NCI-H526 (cell line): ENCODE measurements around the gene DGKB.
"Not testable (repeated sequence)": the region's sequence is repeated elsewhere in the genome, so short reads cannot be mapped to it uniquely, and the experiment has no call there.

Source experiments
- DNase-seq, 2 experiments: peaks; one replicate each; lab custom pipeline; 2025; lab: John Stamatoyannopoulos, UW

DGKB gene

DNA sequence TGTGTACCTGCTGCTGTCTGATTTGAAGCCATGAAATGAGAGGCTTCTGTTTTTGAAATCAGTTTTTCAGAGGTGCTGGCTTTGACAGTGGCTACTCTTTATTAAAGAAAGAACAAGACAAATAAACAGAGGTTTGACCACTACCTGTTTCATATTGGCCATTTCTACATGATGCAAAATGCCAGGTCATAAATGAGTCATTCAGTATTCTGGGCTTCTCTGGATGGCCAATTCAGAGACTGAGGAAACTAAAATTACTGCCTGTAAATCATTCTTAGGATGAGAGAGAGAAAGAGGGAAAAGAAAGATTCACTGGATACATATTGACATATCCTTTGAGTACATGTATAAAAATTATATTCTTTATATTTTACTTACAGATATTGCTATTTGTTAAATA lies 609.8 kb downstream of the DGKB start:
- no peak for DNase-seq

GRCh38 chr7:14289957-14290356 lies 612.6 kb downstream of the DGKB start:
- DNase-seq, result no peak

GRCh38 chr7:14288701-14289100 lies 613.9 kb downstream of the DGKB start:
- DNase-seq, result no peak

- DNase-seq, result no peak
Observed at GRCh38 chr7:14287398-14287797, 615.2 kb downstream of the DGKB start.

- no peak for DNase-seq
Observed at GRCh38 chr7:14286036-14286435, 616.5 kb downstream of the DGKB start.

DNA sequence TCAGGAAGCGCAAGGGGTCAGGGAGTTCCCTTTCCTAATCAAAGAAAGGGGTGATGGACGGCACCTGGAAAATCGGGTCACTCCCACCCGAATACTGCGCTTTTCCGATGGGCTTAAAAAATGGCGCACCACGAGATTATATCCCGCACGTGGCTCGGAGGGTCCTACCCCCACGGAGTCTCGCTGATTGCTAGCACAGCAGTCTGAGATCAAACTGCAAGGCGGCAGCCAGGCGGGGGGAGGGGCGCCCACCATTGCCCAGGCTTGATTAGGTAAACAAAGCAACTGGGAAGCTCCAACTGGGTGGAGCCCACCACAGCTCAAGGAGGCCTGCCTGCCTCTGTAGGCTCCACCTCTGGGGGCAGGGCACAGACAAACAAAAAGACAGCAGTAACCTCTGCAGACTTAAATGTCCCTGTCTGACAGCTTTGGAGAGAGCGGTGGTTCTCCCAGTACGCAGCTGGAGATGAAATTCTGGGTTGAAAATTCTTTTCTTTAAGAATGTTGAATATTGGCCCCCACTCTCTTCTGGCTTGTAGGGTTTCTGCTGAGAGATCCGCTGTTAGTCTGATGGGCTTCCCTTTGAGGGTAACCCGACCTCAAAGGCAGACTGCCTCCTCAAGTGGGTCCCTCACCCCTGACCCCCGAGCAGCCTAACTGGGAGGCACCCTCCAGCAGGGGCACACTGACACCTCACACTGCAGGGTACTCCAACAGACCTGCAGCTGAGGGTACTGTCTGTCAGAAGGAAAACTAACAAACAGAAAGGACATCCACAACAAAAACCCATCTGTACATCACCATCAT lies 623.3 kb downstream of the DGKB start:
- not testable (repeated sequence) for DNase-seq

DNA sequence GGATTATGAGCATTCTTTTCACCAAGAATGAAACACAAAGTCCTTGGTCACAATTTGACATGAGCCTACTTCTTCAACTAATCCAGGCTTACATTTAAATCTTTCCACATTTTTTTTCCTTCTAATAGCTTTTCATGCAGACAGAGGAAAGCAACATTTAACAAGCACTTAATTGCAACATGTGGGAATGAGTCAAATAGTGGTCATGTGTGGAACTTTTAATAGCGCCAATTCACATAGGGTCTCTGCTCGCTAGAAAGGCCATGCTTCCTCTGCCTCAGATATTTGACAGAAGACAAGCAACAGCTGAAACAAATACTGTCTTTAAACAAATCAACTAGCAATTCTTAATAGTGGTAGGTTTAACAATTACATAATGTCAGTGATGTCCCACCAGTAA lies 627.2 kb downstream of the DGKB start:
- no peak for DNase-seq

- DNase-seq, result no peak
Observed at GRCh38 chr7:14271441-14271840, 631.1 kb downstream of the DGKB start.

- DNase-seq, result no peak
Observed at GRCh38 chr7:14270099-14270498, 632.5 kb downstream of the DGKB start.

DNA sequence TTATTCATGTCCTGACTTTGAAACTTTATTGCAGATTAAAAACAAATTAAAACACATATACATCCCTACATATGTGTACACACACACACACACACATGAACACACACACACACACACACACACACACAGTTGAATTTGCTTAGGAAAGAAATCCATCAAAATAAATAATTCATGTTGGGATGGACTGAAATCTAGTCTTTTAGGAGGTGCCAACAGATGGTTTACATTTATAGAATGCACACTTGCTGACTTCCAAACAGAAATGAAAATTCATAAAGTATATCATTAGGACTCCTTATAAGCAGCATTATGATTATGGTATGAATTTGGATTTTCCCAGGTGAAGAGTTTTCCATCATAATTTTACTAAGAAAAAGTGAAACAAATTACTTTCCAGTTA lies 642.5 kb downstream of the DGKB start:
- DNase-seq, result no peak

GRCh38 chr7:14258861-14259260 lies 643.7 kb downstream of the DGKB start:
- no peak for DNase-seq

- DNase-seq, result no peak
Observed at GRCh38 chr7:14258441-14258840, 644.1 kb downstream of the DGKB start.

GRCh38 chr7:14252458-14252857 lies 650.1 kb downstream of the DGKB start:
- DNase-seq, result no peak

DNA sequence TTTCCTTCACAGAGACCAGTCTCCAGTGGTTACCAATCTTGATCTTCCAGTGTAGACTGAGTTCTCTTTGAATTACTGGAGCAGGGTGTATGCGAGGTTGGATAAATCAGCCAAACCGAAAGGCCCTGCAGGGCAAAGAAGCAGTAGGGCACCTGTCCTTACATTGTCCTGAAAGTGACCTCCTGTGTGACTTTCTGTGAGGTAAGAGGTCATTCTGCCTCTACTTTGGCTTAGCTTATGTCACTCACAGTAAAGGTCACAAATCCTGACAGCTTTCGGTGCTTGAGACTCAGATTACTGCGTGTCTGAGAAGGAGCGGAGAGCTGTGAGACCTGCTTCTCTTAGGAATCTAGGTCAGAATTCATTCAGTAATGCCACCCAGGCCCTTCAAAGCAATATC lies 660.4 kb downstream of the DGKB start:
- no peak for DNase-seq

GRCh38 chr7:14236834-14237233 lies 665.7 kb downstream of the DGKB start:
- DNase-seq, result no peak

- DNase-seq, result no peak
Observed at GRCh38 chr7:14235056-14235455, 667.5 kb downstream of the DGKB start.

DNA sequence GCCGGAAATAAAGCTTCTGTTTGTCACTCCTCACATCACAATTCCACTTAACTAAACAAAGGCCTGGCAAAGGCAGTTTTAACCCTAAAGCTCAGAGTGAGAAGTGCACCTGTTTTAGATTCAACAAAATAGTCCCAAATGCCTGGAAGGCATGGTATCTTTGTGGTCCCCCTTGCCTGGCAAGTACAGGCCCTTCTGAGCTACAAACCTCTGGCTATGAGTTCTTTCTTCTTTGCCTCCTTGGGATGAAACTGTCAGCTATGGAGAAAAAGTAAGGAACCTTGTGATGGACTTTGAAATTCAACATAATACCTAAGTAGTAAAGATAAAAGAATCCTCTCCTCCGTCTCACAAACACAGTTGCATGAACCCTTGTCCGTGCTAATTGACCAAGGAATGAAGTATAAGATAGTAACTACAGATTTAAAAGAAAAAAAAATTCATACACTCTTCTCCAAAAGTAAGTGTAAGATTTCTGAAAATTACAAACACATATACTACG lies 668.6 kb downstream of the DGKB start:
- no peak for DNase-seq

DNA sequence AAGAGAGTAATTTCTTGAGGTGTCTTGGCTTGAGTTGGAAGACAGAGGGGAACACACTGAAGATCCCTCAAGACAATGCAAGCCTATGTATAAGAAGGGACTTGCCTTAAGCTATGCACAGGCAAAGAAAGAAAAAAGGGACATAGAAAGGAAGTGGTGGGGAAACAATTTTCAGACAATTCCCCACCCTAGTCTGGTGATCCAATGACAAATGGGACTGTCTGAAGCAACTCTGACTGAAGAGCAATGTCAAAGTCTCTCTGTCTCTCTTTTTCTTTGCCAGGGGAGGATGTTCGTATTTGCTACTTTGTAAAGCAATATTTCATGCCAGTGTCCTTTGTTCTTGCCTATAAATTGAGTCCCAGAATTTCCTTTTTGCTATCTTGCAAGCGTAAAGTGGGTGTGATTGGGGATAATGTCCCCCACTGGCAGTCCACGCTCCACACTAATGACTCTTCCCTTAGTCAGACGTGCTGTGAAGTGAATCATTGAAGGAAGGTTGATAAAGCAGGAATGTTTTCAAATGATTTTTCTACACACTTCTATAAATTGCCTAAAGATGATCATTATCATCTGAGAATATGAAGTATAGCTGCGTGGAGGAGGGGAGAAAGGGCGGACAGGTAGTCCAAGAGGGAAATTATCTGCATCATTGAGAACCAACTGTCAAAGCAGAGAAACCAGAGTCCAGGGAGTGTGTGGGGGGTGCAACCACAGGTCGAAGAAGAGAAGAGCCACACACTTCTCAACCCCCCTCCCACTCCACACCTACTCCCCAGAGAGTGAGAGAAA lies 669.3 kb downstream of the DGKB start:
- no peak for DNase-seq

DNA sequence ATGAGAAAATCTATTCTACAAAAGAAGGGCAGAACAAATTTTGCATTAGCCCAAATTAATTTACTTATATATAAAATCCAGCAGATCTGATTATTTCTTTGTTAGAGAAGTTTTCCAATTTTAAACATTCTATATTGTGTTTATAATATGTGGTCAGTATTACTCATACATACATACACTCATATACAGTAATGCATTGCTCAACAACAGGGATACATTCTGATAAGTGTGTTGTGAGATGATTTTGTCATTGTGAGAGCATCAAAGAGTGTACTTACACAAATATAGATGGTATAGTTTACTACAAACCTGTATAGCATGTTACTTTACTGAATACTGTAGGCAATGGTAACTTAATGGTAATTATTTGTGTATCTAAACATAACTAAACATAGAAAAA lies 673.5 kb downstream of the DGKB start:
- DNase-seq, result no peak

GRCh38 chr7:14228341-14228740 lies 674.2 kb downstream of the DGKB start:
- no peak for DNase-seq

GRCh38 chr7:14226126-14226525 lies 676.4 kb downstream of the DGKB start:
- no peak for DNase-seq

- DNase-seq, result no peak
Observed at GRCh38 chr7:14219125-14219524, 683.4 kb downstream of the DGKB start.

DNA sequence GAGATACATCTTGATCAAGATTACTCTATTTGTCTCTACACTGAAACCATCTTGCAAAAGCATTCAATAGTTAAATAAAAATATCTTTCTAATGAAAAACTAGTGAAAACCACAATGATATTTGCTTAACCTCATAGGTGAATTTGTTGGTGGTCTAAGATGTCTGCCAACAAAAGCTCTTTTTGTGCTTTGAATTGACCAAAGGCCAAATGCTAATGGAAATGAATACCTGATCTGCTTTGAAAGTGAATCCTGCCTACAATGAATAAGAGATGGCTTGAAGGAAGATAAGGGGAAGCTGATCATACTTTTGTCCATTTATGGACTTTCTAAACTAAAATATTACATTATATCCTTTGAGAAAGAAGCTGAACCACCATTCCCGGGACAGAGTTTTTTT lies 684.2 kb downstream of the DGKB start:
- no peak for DNase-seq
